ENCODE measurements around the gene NXPH3.

GRCh38 chr17:49598918-49599317 is 23.2 kb downstream of the NXPH3 start:
- no peak for TF ChIP-seq CTCF (tag by site-specific recombination; IDR thresholded peaks at IDR 0.05)
- no peak for TF ChIP-seq ZNF292 (tag by site-specific recombination; IDR thresholded peaks at IDR 0.05; ENCODE audit: borderline replicate concordance, low read depth)
- no peak for TF ChIP-seq ZBTB1 (tag by site-specific recombination; IDR thresholded peaks at IDR 0.05)
- no peak for TF ChIP-seq SP2 (tag by site-specific recombination; IDR thresholded peaks at IDR 0.05)
- no peak for TF ChIP-seq ZNF23 (tag by site-specific recombination; IDR thresholded peaks at IDR 0.05; ENCODE audit: borderline replicate concordance)
- no peak for TF ChIP-seq ZNF560 (tag by site-specific recombination; IDR thresholded peaks at IDR 0.05; ENCODE audit: borderline replicate concordance)
- TF ChIP-seq REST (tag by site-specific recombination; IDR thresholded peaks at IDR 0.05), result no peak
- TF ChIP-seq ZNF830 (tag by site-specific recombination; IDR thresholded peaks at IDR 0.05; ENCODE audit: low read depth), result no peak
- TF ChIP-seq ZIC2 (tag by site-specific recombination; IDR thresholded peaks at IDR 0.05), result no peak
- no peak for TF ChIP-seq TCF7L2 (IDR thresholded peaks at IDR 0.05; ENCODE audit: borderline replicate concordance, low read depth, low read length)
- TF ChIP-seq ZFP41 (tag by site-specific recombination; IDR thresholded peaks at IDR 0.05; ENCODE audit: borderline replicate concordance), result no peak
- TF ChIP-seq PBX3 (CRISPR knock-in tag; IDR thresholded peaks at IDR 0.05), result no peak
- no peak for TF ChIP-seq ZBTB17 (tag by site-specific recombination; IDR thresholded peaks at IDR 0.05)
